Measurements from ENCODE around the gene BRCA2.

- no peak for TF ChIP-seq CTCF (conservative IDR thresholded peaks at IDR 0.05)
- no peak for TF ChIP-seq ZFX (IDR thresholded peaks at IDR 0.05)
Measured at GRCh38 chr13:32311188-32311897, 4.0 kb upstream of the BRCA2 start.
